Lung (tissue), 12 donors: Measurements from ENCODE around the gene CCDC148. TPM values are rescaled to one million over a fixed set of nuclear protein-coding genes. Genes with fewer than 3 reads are reported as not detected.
A peak's percentile ranks its signal among the peaks of the same experiment; 100 is the strongest.

Experiments used
- ATAC-seq: fragments of 200-7000 bp; cut with Tn5 transposase; one replicate; pipeline ENCODE4 v1.9.1; 2020; ENCODE audit warnings: moderate number of reproducible peaks; ENCODE audit not compliant: insufficient read depth, low FRiP score
- DNase-seq, 3 donors: peaks; one replicate each; pipeline ENCODE4 v3.0.0-alpha.2; 2013 to 2017
- H3K27ac ChIP-seq, 2 donors: one replicate each; pipeline ENCODE4 v1.5.1; 2013; ENCODE audit warnings: mild to moderate bottlenecking in 2 of 2, moderate library complexity in 2 of 2, control low read depth in 1 of 2, inconsistent platforms in 1 of 2, low read depth in 1 of 2, low read length in 1 of 2
- H3K27me3 ChIP-seq, 3 donors: one replicate each; pipeline ENCODE4 v1.5.1; 2013; ENCODE audit warnings: low read length in 2 of 3; ENCODE audit not compliant: control insufficient read depth in 3 of 3, insufficient read depth in 3 of 3
- H3K36me3 ChIP-seq, 4 donors: one replicate each; pipeline ENCODE4 v1.5.1; 2013; ENCODE audit warnings: low read length in 4 of 4, mild to moderate bottlenecking in 1 of 4, moderate library complexity in 1 of 4; ENCODE audit not compliant: control insufficient read depth in 4 of 4, insufficient read depth in 4 of 4
- H3K4me1 ChIP-seq, 5 donors: one replicate each; pipeline ENCODE4 v1.5.1; 2013; ENCODE audit warnings: low read length in 5 of 5, mild to moderate bottlenecking in 2 of 5, moderate library complexity in 1 of 5; ENCODE audit not compliant: control insufficient read depth in 5 of 5, insufficient read depth in 5 of 5
- H3K4me3 ChIP-seq: one replicate; pipeline ENCODE4 v1.5.1; 2013; ENCODE audit warnings: mild to moderate bottlenecking, control low read depth, moderate library complexity
- H3K9ac ChIP-seq, 2 donors: one replicate each; pipeline ENCODE4 v1.5.1; 2013; ENCODE audit warnings: low read length in 2 of 2, control low read depth in 1 of 2; ENCODE audit not compliant: insufficient read depth in 1 of 2
- H3K9me3 ChIP-seq, 4 donors: one replicate each; pipeline ENCODE4 v1.5.1; 2013; ENCODE audit warnings: low read length in 3 of 4, mild to moderate bottlenecking in 1 of 4, moderate library complexity in 1 of 4; ENCODE audit not compliant: control insufficient read depth in 4 of 4, insufficient read depth in 3 of 4
- CTCF ChIP-seq: IDR thresholded peaks from 2 replicates; pipeline ENCODE4 v1.5.1; 2012; ENCODE audit warnings: mild to moderate bottlenecking; ENCODE audit errors: control extremely low read depth, extremely low read depth
- WGBS, 2 donors: extraction: QIAGEN DNeasy Blood & Tissue Kit; methylation state at CpG; one replicate each; pipeline ENCODE4 v1.1.7; 2013; 5-methylcytosine and 5-hydroxymethylcytosine counted together
- polyA plus RNA-seq, 2 donors: library from polyadenylated mRNA; stranded (reverse); fragments of 200-250 nt; gene quantifications; one replicate each; pipeline ENCODE4 v1.2.1, GENCODE V29; 2013
- total RNA-seq, 2 donors: library from RNA; depleted of rRNA in 1 of 2; stranded (reverse); fragments of >200 nt in 1 of 2; gene quantifications; one replicate each; pipeline ENCODE4 v1.2.1, GENCODE V29; 2014 to 2021
- donor health status: control.
- donor health status: control.
- donor health status: Bipolar disorder and iron deficiency.
- donor health status: healthy.
- donor health status: DM: yes; HTN: yes; CAD: no.

CCDC148 gene
- total and polyA plus RNA-seq, 4 donors = 0.61 to 8.6 (median 2.5) TPM

GRCh38 chr2:158432117-158432516, 24.4 kb downstream of the CCDC148 start:
- DNase-seq (no peak), ATAC-seq (no peak)
- no peaks in the 10 kb centered on the region for H3K27me3 ChIP-seq
- no peaks in the 10 kb centered on the region for H3K36me3 ChIP-seq
- no peak overlapping the region for H3K27ac ChIP-seq
- no peak overlapping the region for H3K4me3 ChIP-seq
- H3K9ac ChIP-seq = no peak overlapping the region
- H3K4me1 ChIP-seq = no peaks in the 10 kb centered on the region
- no peak for TF ChIP-seq CTCF
- peaks cover 0 to 11% (median 3%) of the 10 kb centered on the region in 4 donors for H3K9me3 ChIP-seq

- Histone ChIP-seq H3K36me3 (no peaks in the 10 kb centered on the region), H3K4me1 (peaks cover 0 to 12% (median 0%) of the 10 kb centered on the region in 5 donors), H3K4me3 (no peak overlapping the region), H3K9ac (no peak overlapping the region), H3K9me3 (peaks cover 2 to 14% (median 5%) of the 10 kb centered on the region in 4 donors), H3K27me3 (no peaks in the 10 kb centered on the region), H3K27ac (no peak overlapping the region)
- WGBS, 2 donors = 94 to 95% methylated on average over 1 of the region's 1 CpG
- TF ChIP-seq CTCF = no peak
- no peak for ATAC-seq
- no peak for DNase-seq
Observed at GRCh38 chr2:158414538-158414937, 42.0 kb downstream of the CCDC148 start.

DNA sequence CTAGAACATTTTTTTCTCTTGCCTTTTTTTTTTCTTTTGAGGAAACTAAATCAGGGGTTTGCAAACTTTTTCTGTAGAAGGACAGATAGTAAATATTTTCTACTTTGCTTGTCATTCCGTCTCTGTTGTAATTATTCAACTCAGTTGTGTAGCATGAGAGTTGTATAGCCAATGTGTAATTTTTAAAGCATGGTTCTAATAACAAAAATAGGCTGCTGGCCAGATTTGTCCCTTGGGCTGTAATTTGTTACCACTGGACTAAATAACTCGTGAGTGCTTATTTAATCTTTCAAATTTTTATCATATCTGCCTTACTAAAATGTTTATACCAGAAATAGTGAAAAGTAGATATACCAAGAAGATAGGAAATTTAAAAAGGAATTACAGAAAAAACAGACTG, 43.0 kb downstream of the CCDC148 start:
- 64 to 77% methylated on average over 2 of the region's 2 CpGs for WGBS, 2 donors
- ATAC-seq = no peak

More for the DNA sequence above, 43.0 kb downstream of the CCDC148 start:
- no peak for TF ChIP-seq CTCF
- no peaks in the 10 kb centered on the region for H3K27me3 ChIP-seq
- H3K4me1 ChIP-seq = peaks cover 0 to 8% (median 0%) of the 10 kb centered on the region in 5 donors
- peaks cover 2 to 14% (median 5%) of the 10 kb centered on the region in 4 donors for H3K9me3 ChIP-seq
- peak in 1 of 3 donors; percentile 25 for DNase-seq
- H3K36me3 ChIP-seq = no peaks in the 10 kb centered on the region
- no peak overlapping the region for H3K9ac ChIP-seq
- H3K4me3 ChIP-seq = no peak overlapping the region
- H3K27ac ChIP-seq = no peak overlapping the region
